NCI-H2196 treated with DMSO at 0.1 percent for 48 hours (cell line): ENCODE results near the gene TRIM17.
"Not testable (repeated sequence)": the region's sequence is repeated elsewhere in the genome, so short reads cannot be mapped to it uniquely, and the experiment has no call there.

ENCODE experiments used
- DNase-seq: peaks from one replicate; lab custom pipeline; 2025; ENCODE audit not compliant: unreplicated experiment; lab: John Stamatoyannopoulos, UW

Gene TRIM17

GRCh38 chr1:228448372-228448771 is 31.7 kb upstream of the TRIM17 start:
- no peak for DNase-seq

- no peak for DNase-seq
Observed at GRCh38 chr1:228446852-228447251, 30.2 kb upstream of the TRIM17 start.

- DNase-seq: no peak
Observed at GRCh38 chr1:228445843-228446650, 29.4 kb upstream of the TRIM17 start.

GRCh38 chr1:228445490-228445842 is 28.8 kb upstream of the TRIM17 start:
- DNase-seq: no peak

- DNase-seq: no peak
Observed at GRCh38 chr1:228443395-228443794, 26.7 kb upstream of the TRIM17 start.

GRCh38 chr1:228440761-228441500 is 24.3 kb upstream of the TRIM17 start:
- DNase-seq: no peak

- no peak for DNase-seq
Observed at GRCh38 chr1:228438266-228438665, 21.6 kb upstream of the TRIM17 start.

GRCh38 chr1:228437424-228437962 is 20.8 kb upstream of the TRIM17 start:
- no peak for DNase-seq

GRCh38 chr1:228434689-228435088 is 18.0 kb upstream of the TRIM17 start:
- DNase-seq: no peak

- DNase-seq: not testable (repeated sequence)
Observed at GRCh38 chr1:228433337-228434053, 16.8 kb upstream of the TRIM17 start.

- no peak for DNase-seq
Observed at GRCh38 chr1:228430243-228430642, 13.6 kb upstream of the TRIM17 start.

- no peak for DNase-seq
Observed at GRCh38 chr1:228429698-228430097, 13.0 kb upstream of the TRIM17 start.

GRCh38 chr1:228429007-228429406 is 12.3 kb upstream of the TRIM17 start:
- no peak for DNase-seq

- DNase-seq: no peak
Observed at GRCh38 chr1:228428412-228428811, 11.8 kb upstream of the TRIM17 start.

GRCh38 chr1:228426518-228427175 is 10.0 kb upstream of the TRIM17 start:
- DNase-seq: no peak

GRCh38 chr1:228424685-228425660 is 8.3 kb upstream of the TRIM17 start:
- DNase-seq: no peak

- DNase-seq: no peak
Observed at GRCh38 chr1:228423404-228424053, 6.9 kb upstream of the TRIM17 start.

- DNase-seq: no peak
Observed at GRCh38 chr1:228420968-228421826, 4.5 kb upstream of the TRIM17 start.
